Measurements from ENCODE around the gene NELFA. TPM values are rescaled to one million over a fixed set of nuclear protein-coding genes. Genes with fewer than 3 reads are reported as not detected.

The NELFA gene
- total RNA-seq, 1 experiment from 2014 or later: 58.3 TPM

DNA sequence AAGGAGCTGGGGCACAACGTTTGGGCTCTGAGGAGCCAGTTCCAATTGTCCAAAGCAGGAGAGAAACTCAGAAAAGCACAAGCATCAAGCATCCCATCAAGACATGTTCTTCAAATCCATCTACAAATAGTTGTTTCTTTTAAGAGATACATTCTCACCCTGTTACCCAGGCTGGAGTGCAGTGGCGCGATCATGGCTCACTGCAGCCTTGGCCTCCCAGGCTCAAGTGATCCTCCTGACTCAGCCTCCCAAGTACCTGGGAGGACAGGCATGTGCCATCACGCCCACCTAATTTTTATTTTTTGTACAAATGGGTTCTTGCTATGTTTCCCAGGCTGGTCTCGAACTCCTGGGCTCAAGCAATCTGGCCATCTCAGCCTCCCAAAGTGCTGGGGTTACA is 18.1 kb downstream of the NELFA start:
- no peaks in the 10 kb centered on the region for H3K9me3 ChIP-seq (ENCODE audit: low read depth, low read length, poor library complexity, severe bottlenecking)
- intact Hi-C loops (cut with micrococcal nuclease; ENCODE audit: unreplicated experiment): no loop called here
- BruUV-seq (replicated peaks): no TSS peak
- POLR2A ChIA-PET (ENCODE audit: low non-redundant PET): no interaction called here
- no peaks in the 10 kb centered on the region for H3K27me3 ChIP-seq (replicated peaks; ENCODE audit: insufficient read depth, low read depth, low read length, poor library complexity)
- H3K4me3 ChIP-seq (ENCODE audit: low read depth, low read length, poor library complexity, severe bottlenecking): no peak overlapping the region
- no peak overlapping the region for H3K27ac ChIP-seq (ENCODE audit: low read depth, low read length, poor library complexity, severe bottlenecking)
- CTCF ChIA-PET: no interaction called here
- no peaks in the 10 kb centered on the region for H3K4me1 ChIP-seq (ENCODE audit: insufficient read depth, low read length, poor library complexity, severe bottlenecking)
- H3K36me3 ChIP-seq (ENCODE audit: insufficient read depth, low read length, poor library complexity, severe bottlenecking): peaks cover 40% of the 10 kb centered on the region
- TF ChIP-seq, protein P1, sequence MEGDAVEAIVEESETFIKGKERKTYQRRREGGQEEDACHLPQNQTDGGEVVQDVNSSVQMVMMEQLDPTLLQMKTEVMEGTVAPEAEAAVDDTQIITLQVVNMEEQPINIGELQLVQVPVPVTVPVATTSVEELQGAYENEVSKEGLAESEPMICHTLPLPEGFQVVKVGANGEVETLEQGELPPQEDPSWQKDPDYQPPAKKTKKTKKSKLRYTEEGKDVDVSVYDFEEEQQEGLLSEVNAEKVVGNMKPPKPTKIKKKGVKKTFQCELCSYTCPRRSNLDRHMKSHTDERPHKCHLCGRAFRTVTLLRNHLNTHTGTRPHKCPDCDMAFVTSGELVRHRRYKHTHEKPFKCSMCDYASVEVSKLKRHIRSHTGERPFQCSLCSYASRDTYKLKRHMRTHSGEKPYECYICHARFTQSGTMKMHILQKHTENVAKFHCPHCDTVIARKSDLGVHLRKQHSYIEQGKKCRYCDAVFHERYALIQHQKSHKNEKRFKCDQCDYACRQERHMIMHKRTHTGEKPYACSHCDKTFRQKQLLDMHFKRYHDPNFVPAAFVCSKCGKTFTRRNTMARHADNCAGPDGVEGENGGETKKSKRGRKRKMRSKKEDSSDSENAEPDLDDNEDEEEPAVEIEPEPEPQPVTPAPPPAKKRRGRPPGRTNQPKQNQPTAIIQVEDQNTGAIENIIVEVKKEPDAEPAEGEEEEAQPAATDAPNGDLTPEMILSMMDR (conservative IDR thresholded peaks at IDR 0.05; ENCODE audit: low read depth, low read length): no peak
- no peak for TF ChIP-seq EZH2 (IDR thresholded peaks at IDR 0.05; ENCODE audit: borderline replicate concordance, low read depth, low read length, poor library complexity, severe bottlenecking)
- no peak for DNase-seq (ENCODE audit: low spot score)

DNA sequence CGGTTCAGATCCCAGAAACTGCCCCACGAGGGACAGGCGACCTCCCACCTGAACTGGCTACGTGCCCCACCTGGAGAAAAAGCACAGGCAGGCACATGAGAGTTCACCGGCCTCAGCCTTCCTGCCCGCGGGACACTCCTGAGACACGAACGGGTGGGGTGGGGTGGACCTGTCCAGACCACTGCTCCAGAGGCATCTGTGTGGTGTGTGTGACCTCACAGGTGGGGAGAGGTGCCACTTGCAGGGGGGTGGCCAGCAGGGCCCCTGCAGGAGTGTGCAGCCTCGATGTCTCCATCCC is 18.5 kb downstream of the NELFA start:
- DNase-seq (ENCODE audit: low spot score): no peak
- CTCF ChIA-PET: no interaction called here
- POLR2A ChIA-PET (ENCODE audit: low non-redundant PET): no interaction called here
- Histone ChIP-seq H3K9me3 (ENCODE audit: low read depth, low read length, poor library complexity, severe bottlenecking) (no peaks in the 10 kb centered on the region), H3K4me3 (ENCODE audit: low read depth, low read length, poor library complexity, severe bottlenecking) (no peak overlapping the region), H3K27me3 (replicated peaks; ENCODE audit: insufficient read depth, low read depth, low read length, poor library complexity) (no peaks in the 10 kb centered on the region), H3K4me1 (ENCODE audit: insufficient read depth, low read length, poor library complexity, severe bottlenecking) (no peaks in the 10 kb centered on the region), H3K27ac (ENCODE audit: low read depth, low read length, poor library complexity, severe bottlenecking) (no peak overlapping the region), H3K36me3 (ENCODE audit: insufficient read depth, low read length, poor library complexity, severe bottlenecking) (peaks cover 44% of the 10 kb centered on the region)
- TF ChIP-seq EZH2 (IDR thresholded peaks at IDR 0.05; ENCODE audit: borderline replicate concordance, low read depth, low read length, poor library complexity, severe bottlenecking): no peak
- TF ChIP-seq, protein P1 (conservative IDR thresholded peaks at IDR 0.05; ENCODE audit: low read depth, low read length): no peak
- intact Hi-C loops (cut with micrococcal nuclease; ENCODE audit: unreplicated experiment): no loop called here
- no TSS peak for BruUV-seq (replicated peaks)

DNA sequence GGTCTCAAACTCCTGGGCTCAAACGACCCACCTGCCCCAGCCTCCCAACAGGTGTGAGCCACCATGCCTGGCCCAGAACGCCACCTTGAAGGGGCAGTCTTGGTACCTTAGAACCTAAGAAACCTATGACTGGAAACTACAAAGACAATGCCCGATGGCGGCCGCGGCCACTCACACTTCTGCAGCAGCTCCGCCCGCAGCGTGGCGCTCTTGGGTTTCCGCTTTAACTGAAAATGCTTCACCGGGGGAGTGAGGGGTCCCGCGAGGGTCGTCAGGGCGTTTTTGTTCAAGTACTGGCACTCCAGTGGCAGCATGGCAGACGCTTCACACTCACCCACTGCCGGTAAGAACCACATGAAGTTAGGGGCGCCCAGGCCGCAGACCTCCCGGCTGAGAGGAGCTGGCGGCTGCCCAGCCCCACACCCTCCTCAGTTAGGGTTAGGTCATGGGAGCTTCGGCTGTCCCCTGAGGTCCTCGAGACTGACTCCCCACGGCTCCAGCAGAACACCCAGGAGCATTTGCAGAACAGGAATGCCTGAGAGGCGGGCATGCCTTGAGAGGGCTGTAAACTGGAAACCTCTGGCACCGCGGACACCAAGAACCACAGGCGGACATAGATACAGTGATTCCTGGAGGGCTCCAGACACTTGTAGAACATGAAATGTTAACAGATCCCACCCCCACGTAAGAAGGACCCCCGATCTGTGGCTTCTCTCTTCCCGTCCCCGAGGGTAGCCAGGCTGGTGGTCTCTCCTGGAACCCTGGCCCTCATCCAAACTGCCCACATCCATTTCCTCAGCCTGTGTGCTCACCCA is 19.0 kb downstream of the NELFA start:
- POLR2A ChIA-PET (ENCODE audit: low non-redundant PET): no interaction called here
- Histone ChIP-seq H3K27ac (ENCODE audit: low read depth, low read length, poor library complexity, severe bottlenecking) (no peak overlapping the region), H3K36me3 (ENCODE audit: insufficient read depth, low read length, poor library complexity, severe bottlenecking) (peaks cover 49% of the 10 kb centered on the region), H3K4me3 (ENCODE audit: low read depth, low read length, poor library complexity, severe bottlenecking) (no peak overlapping the region), H3K27me3 (replicated peaks; ENCODE audit: insufficient read depth, low read depth, low read length, poor library complexity) (no peaks in the 10 kb centered on the region), H3K4me1 (ENCODE audit: insufficient read depth, low read length, poor library complexity, severe bottlenecking) (no peaks in the 10 kb centered on the region), H3K9me3 (ENCODE audit: low read depth, low read length, poor library complexity, severe bottlenecking) (no peaks in the 10 kb centered on the region)
- no TSS peak for BruUV-seq (replicated peaks)
- no peak for TF ChIP-seq EZH2 (IDR thresholded peaks at IDR 0.05; ENCODE audit: borderline replicate concordance, low read depth, low read length, poor library complexity, severe bottlenecking)
- TF ChIP-seq, protein P1 (conservative IDR thresholded peaks at IDR 0.05; ENCODE audit: low read depth, low read length): no peak
- no peak for DNase-seq (ENCODE audit: low spot score)
- intact Hi-C loops (cut with micrococcal nuclease; ENCODE audit: unreplicated experiment): no loop called here
- CTCF ChIA-PET: no interaction called here
